ENCODE data around the gene BCL2L14. TPM values are rescaled to one million over a fixed set of nuclear protein-coding genes. Genes with fewer than 3 reads are reported as not detected.

Gene BCL2L14
- total RNA-seq, 1 experiment from 2014 or later, result not detected

- Histone ChIP-seq H2AFZ (ENCODE audit: low read length) (no peak overlapping the region), H3K27me3 (ENCODE audit: low read length) (no peaks in the 10 kb centered on the region), H3F3A (ENCODE audit: low read length, unreplicated experiment) (no peaks in the 10 kb centered on the region), H3K79me2 (ENCODE audit: low read length) (no peaks in the 10 kb centered on the region), H3K9ac (ENCODE audit: low read length) (no peak overlapping the region), H3K9me2 (replicated peaks; ENCODE audit: low read length) (no peaks in the 10 kb centered on the region), H3K9me3 (ENCODE audit: low read length) (no peaks in the 10 kb centered on the region), H4K20me1 (ENCODE audit: low read length) (no peaks in the 10 kb centered on the region), H3K36me3 (ENCODE audit: low read depth, low read length) (peaks cover 19% of the 10 kb centered on the region; the same call in 1 of the 2 replicates), H3K27ac (ENCODE audit: low read length) (no peak overlapping the region), H3K4me1 (ENCODE audit: insufficient read depth, low read length) (peaks cover 3% of the 10 kb centered on the region; the same call in 1 of the 2 replicates), H3K4me2 (ENCODE audit: low read length) (no peak overlapping the region), H3K4me3 (ENCODE audit: low read length) (no peak overlapping the region)
- ATAC-seq, result no peak
- ChIA-PET CTCF (no interaction called here), POLR2A (ENCODE audit: unreplicated experiment) (no interaction called here)
- no peak for DNase-seq
- TF ChIP-seq EZH2 (IDR thresholded peaks at IDR 0.05; ENCODE audit: low read length, unreplicated experiment) (no peak), EZH2phosphoT487 (IDR thresholded peaks at IDR 0.05; ENCODE audit: borderline replicate concordance, low read length) (no peak), CTCF (conservative IDR thresholded peaks at IDR 0.05; ENCODE audit: low read depth, low read length) (no peak)
- BruUV-seq (replicated peaks), result no TSS peak
- intact Hi-C loops (cut with micrococcal nuclease), result no loop called here
Observed at GRCh38 chr12:12123036-12123604, 52.4 kb downstream of the BCL2L14 start.

- no peaks in the 10 kb centered on the region for H3F3A ChIP-seq (ENCODE audit: low read length, unreplicated experiment)
- H3K9ac ChIP-seq (ENCODE audit: low read length), result no peak overlapping the region
- H4K20me1 ChIP-seq (ENCODE audit: low read length), result no peaks in the 10 kb centered on the region
- no peaks in the 10 kb centered on the region for H3K9me2 ChIP-seq (replicated peaks; ENCODE audit: low read length)
- ChIA-PET CTCF (no interaction called here), POLR2A (ENCODE audit: unreplicated experiment) (no interaction called here)
- no peak overlapping the region for H2AFZ ChIP-seq (ENCODE audit: low read length)
- intact Hi-C loops (cut with micrococcal nuclease), result no loop called here
- DNase-seq (peak; percentile 65), ATAC-seq (peak; percentile 33; the same call in 1 of the 2 replicates)
- no peak for TF ChIP-seq CTCF (conservative IDR thresholded peaks at IDR 0.05; ENCODE audit: low read depth, low read length)
- TF ChIP-seq EZH2phosphoT487 (IDR thresholded peaks at IDR 0.05; ENCODE audit: borderline replicate concordance, low read length), result no peak
- TF ChIP-seq EZH2 (IDR thresholded peaks at IDR 0.05; ENCODE audit: low read length, unreplicated experiment), result no peak
- H3K79me2 ChIP-seq (ENCODE audit: low read length), result no peaks in the 10 kb centered on the region
- H3K4me2 ChIP-seq (ENCODE audit: low read length), result no peak overlapping the region
- BruUV-seq (replicated peaks), result no TSS peak
- H3K27ac ChIP-seq (ENCODE audit: low read length), result no peak overlapping the region
- H3K36me3 ChIP-seq (ENCODE audit: low read depth, low read length), result peaks cover 19% of the 10 kb centered on the region; the same call in 1 of the 2 replicates
- H3K4me3 ChIP-seq (ENCODE audit: low read length), result no peak overlapping the region
- peaks cover 3% of the 10 kb centered on the region; the same call in 1 of the 2 replicates for H3K4me1 ChIP-seq (ENCODE audit: insufficient read depth, low read length)
- no peaks in the 10 kb centered on the region for H3K27me3 ChIP-seq (ENCODE audit: low read length)
- H3K9me3 ChIP-seq (ENCODE audit: low read length), result no peaks in the 10 kb centered on the region
Observed at GRCh38 chr12:12126551-12126950, 55.8 kb downstream of the BCL2L14 start.

DNA sequence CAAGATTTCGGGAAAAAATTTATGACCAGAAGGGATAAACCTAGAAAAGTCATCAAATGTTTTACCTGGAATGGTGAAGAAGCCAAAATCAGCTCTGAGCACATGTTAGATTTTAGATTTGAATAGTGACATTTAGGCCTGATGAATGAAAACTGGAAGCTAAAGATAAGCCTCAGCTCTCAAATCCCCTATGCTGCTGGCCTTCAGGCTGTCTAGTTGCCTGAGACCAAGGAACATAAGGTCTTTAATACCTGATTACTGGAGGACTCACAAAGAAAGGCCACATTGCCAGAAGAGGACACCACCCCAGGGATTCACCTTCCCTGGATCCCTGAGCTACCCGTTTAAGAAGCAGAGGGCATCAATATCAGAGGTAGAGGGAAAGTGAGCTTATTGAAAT is 56.6 kb downstream of the BCL2L14 start:
- H3K4me1 ChIP-seq (ENCODE audit: insufficient read depth, low read length), result peaks cover 3% of the 10 kb centered on the region; the same call in 1 of the 2 replicates
- H4K20me1 ChIP-seq (ENCODE audit: low read length), result no peaks in the 10 kb centered on the region
- DNase-seq, result no peak
- POLR2A ChIA-PET (ENCODE audit: unreplicated experiment), result no interaction called here
- no peaks in the 10 kb centered on the region for H3K9me3 ChIP-seq (ENCODE audit: low read length)
- H3K4me3 ChIP-seq (ENCODE audit: low read length), result no peak overlapping the region
- TF ChIP-seq EZH2phosphoT487 (IDR thresholded peaks at IDR 0.05; ENCODE audit: borderline replicate concordance, low read length) (no peak), EZH2 (IDR thresholded peaks at IDR 0.05; ENCODE audit: low read length, unreplicated experiment) (no peak), CTCF (conservative IDR thresholded peaks at IDR 0.05; ENCODE audit: low read depth, low read length) (no peak)
- no peaks in the 10 kb centered on the region for H3K27me3 ChIP-seq (ENCODE audit: low read length)
- no peak overlapping the region for H3K4me2 ChIP-seq (ENCODE audit: low read length)
- ATAC-seq, result no peak
- no peak overlapping the region for H3K27ac ChIP-seq (ENCODE audit: low read length)
- no peak overlapping the region for H2AFZ ChIP-seq (ENCODE audit: low read length)
- BruUV-seq (replicated peaks), result no TSS peak
- CTCF ChIA-PET, result no interaction called here
- no peak overlapping the region for H3K9ac ChIP-seq (ENCODE audit: low read length)
- no peaks in the 10 kb centered on the region for H3K79me2 ChIP-seq (ENCODE audit: low read length)
- intact Hi-C loops (cut with micrococcal nuclease), result no loop called here
- no peaks in the 10 kb centered on the region for H3K9me2 ChIP-seq (replicated peaks; ENCODE audit: low read length)
- peaks cover 19% of the 10 kb centered on the region; the same call in 1 of the 2 replicates for H3K36me3 ChIP-seq (ENCODE audit: low read depth, low read length)
- no peaks in the 10 kb centered on the region for H3F3A ChIP-seq (ENCODE audit: low read length, unreplicated experiment)
